PC-9 (cell line): Measurements from ENCODE around the gene MESP2.

Source experiments
- CTCF ChIP-seq: fragments of 200-600 bp; sonication (generic); conservative IDR thresholded peaks from 2 replicates; pipeline ENCODE4 v1.6.1; 2017; ENCODE audit warnings: mixed run types, antibody characterized with exemption, mild to moderate bottlenecking, moderate library complexity
- EZH2 ChIP-seq: fragments of 200-600 bp; sonication (generic); IDR thresholded peaks from 2 replicates; pipeline ENCODE4 v1.8.0; 2017; ENCODE audit warnings: antibody characterized with exemption, low read depth

DNA sequence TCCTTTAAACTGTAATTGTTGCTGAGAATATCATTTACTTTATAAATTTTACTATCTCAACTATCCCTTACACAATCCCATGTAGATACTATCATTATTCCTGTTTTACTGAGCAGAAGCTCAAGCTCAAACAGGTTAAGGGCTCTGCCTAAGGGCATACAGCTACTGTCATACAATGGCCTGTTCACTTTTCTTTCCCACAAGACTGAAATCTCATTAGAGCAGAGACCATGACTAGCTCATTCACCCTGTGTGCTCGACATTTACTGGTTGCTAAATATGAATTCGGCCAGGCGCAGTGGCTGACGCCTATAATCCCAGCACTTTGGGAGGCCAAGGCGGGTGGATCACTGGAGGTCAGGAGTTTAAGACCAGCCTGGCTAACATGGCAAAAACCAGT, 1.6 kb upstream of the MESP2 start:
- TF ChIP-seq EZH2 = no peak
- TF ChIP-seq CTCF = no peak
